Nephron progenitor cell (in vitro differentiated cells): ENCODE results near the gene MMP25.
"Not testable (repeated sequence)": the region's sequence is repeated elsewhere in the genome, so short reads cannot be mapped to it uniquely, and the experiment has no call there.

Experiments used
- DNase-seq: peaks from one replicate; pipeline ENCODE4 v3.0.0; 2021
- H3K27ac Mint-ChIP-seq: 2 replicates; pipeline ENCODE4 v1.8.0; 2021; ENCODE audit warnings: mild to moderate bottlenecking, moderate library complexity, mixed read lengths
- H3K27me3 Mint-ChIP-seq: 2 replicates; pipeline ENCODE4 v1.8.0; 2021; ENCODE audit warnings: mild to moderate bottlenecking, low read depth, mixed read lengths; ENCODE audit not compliant: poor library complexity
- H3K36me3 Mint-ChIP-seq: 2 replicates; pipeline ENCODE4 v1.8.0; 2021; ENCODE audit warnings: low read depth, mixed read lengths
- H3K4me1 Mint-ChIP-seq: 2 replicates; pipeline ENCODE4 v1.8.0; 2021; ENCODE audit warnings: mixed read lengths
- H3K4me3 Mint-ChIP-seq: 2 replicates; pipeline ENCODE4 v1.8.0; 2021; ENCODE audit warnings: mild to moderate bottlenecking, moderate library complexity, mixed read lengths
- H3K9me3 Mint-ChIP-seq: 2 replicates; pipeline ENCODE4 v1.8.0; 2021; ENCODE audit warnings: mild to moderate bottlenecking, moderate library complexity, mixed read lengths
- TF ChIP-seq, protein P1 (sequence below): fragments of 200-600 bp; sonication (generic); IDR thresholded peaks from 2 replicates; pipeline ENCODE4 v1.5.0; 2021; ENCODE audit warnings: antibody characterized with exemption

MMP25 gene

DNA sequence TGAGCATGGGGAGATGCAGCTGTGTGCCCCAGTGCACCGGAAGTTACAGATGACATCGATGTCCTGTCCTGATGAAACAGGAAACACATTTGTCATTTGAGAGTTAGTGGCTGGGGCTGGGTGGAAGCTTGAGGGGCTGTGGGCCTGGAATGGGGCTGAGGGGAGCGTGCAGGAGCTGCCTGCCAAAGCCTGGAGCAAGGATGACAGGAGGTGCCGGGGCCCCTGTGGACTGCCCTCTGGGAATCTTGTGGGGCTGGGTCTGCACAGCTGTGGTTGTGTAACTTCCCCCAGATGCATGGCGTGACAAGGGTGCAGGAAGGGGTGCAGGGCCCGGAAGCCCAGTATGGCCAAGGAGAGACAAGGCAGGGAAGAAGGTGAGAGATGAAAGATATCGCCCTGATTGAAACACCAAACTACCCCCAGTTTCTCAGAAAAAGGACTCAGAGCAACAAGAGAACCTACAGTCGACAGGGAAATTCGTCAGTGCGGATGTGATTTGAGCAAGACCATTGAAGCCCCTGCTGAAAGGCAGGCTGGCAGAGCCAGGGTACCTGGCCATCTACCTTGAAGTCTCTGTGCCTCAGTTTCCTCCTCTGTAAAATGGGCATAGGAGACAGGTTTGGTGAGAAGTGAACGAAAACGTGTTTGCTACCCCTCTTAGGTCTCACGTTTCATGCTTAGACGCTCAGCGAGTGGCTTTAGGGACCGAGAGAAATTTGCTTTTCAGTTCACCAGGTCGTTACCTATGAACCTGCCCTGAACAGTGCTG is 8.8 kb downstream of the MMP25 start:
- Mint-ChIP-seq H3K36me3 (no peaks in the 10 kb centered on the region), H3K27ac (no peak overlapping the region), H3K4me3 (no peak overlapping the region)

DNA sequence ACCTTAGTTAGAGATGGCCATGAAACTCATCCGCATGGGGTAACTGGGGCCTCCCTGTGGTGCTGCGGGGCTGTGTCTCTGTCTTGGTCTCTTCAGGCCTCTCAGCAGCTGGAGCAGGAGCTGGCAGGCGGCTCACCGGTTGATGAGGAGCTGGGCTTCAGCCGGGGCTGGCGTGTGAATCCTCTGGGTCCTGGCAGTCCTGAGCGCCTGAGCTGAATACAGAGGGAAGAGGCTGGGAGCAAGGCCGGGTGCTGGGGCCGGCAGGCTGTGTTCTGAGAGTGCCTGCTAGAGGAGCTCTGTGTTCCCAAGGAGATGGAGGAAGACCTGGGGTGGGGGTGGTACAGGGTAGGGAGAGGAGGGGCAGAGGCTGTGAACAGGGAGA is 9.4 kb downstream of the MMP25 start:
- Mint-ChIP-seq H3K4me1 (peaks cover 41% of the 10 kb centered on the region), H3K27me3 (peaks cover 56% of the 10 kb centered on the region)
- H3K27ac Mint-ChIP-seq, DNase-seq, H3K4me3 Mint-ChIP-seq, H3K36me3 Mint-ChIP-seq, H3K9me3 Mint-ChIP-seq: not testable (repeated sequence)

More for the DNA sequence above, 8.8 kb downstream of the MMP25 start:
- TF ChIP-seq, protein P1, sequence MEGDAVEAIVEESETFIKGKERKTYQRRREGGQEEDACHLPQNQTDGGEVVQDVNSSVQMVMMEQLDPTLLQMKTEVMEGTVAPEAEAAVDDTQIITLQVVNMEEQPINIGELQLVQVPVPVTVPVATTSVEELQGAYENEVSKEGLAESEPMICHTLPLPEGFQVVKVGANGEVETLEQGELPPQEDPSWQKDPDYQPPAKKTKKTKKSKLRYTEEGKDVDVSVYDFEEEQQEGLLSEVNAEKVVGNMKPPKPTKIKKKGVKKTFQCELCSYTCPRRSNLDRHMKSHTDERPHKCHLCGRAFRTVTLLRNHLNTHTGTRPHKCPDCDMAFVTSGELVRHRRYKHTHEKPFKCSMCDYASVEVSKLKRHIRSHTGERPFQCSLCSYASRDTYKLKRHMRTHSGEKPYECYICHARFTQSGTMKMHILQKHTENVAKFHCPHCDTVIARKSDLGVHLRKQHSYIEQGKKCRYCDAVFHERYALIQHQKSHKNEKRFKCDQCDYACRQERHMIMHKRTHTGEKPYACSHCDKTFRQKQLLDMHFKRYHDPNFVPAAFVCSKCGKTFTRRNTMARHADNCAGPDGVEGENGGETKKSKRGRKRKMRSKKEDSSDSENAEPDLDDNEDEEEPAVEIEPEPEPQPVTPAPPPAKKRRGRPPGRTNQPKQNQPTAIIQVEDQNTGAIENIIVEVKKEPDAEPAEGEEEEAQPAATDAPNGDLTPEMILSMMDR = no peak
- Mint-ChIP-seq H3K4me1 (peaks cover 40% of the 10 kb centered on the region), H3K27me3 (peaks cover 56% of the 10 kb centered on the region), H3K9me3 (no peaks in the 10 kb centered on the region)
- DNase-seq = no peak

DNA sequence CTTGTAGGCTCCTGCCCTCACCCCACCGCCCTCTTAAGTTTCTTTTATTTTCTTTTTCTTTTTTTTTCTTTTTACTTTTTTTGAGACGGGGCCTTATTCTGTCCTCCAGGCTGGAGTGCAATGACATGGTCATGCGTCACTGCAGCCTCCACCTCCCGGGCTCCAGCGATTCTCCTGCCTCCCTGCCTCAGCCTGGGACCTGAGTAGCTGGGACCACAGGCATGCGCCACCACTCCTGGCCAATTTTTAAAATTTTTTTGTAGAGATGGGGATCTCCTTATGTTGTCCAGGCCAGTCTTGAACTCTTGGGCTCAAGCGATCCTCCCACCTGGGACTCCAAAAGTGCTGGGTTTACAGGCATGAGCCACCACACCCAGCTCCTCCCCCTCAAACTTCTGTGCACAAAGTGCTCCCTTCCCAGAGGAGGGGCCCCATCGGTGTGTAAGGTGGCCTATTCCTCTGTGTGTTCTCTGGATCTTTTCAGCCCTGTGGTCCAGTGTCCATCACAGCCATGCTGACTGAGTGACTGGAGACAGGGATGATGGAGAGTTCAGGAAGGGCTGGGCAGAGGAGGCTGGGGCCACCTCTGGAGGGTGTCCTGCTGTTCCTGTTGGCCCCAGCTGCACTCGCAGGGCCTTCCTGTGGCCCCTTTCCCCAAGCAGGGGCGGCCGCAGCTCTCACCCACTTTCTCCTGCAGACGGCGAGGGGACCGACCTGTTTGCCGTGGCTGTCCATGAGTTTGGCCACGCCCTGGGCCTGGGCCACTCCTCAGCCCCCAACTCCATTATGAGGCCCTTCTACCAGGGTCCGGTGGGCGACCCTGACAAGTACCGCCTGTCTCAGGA is 10.2 kb downstream of the MMP25 start:
- TF ChIP-seq, protein P1 = no peak
- Mint-ChIP-seq H3K27me3 (peaks cover 54% of the 10 kb centered on the region), H3K36me3 (no peaks in the 10 kb centered on the region), H3K4me1 (peaks cover 36% of the 10 kb centered on the region), H3K9me3 (no peaks in the 10 kb centered on the region), H3K27ac (no peak overlapping the region), H3K4me3 (no peak overlapping the region)
- DNase-seq = no peak

GRCh38 chr16:3057181-3058138 is 11.1 kb downstream of the MMP25 start:
- DNase-seq = no peak
- peak overlapping the region; percentile 15 for H3K4me3 Mint-ChIP-seq
- peaks cover 36% of the 10 kb centered on the region for H3K4me1 Mint-ChIP-seq
- peaks cover 54% of the 10 kb centered on the region for H3K27me3 Mint-ChIP-seq
- no peaks in the 10 kb centered on the region for H3K9me3 Mint-ChIP-seq
- no peaks in the 10 kb centered on the region for H3K36me3 Mint-ChIP-seq
- no peak overlapping the region for H3K27ac Mint-ChIP-seq
- TF ChIP-seq, protein P1 = no peak

DNA sequence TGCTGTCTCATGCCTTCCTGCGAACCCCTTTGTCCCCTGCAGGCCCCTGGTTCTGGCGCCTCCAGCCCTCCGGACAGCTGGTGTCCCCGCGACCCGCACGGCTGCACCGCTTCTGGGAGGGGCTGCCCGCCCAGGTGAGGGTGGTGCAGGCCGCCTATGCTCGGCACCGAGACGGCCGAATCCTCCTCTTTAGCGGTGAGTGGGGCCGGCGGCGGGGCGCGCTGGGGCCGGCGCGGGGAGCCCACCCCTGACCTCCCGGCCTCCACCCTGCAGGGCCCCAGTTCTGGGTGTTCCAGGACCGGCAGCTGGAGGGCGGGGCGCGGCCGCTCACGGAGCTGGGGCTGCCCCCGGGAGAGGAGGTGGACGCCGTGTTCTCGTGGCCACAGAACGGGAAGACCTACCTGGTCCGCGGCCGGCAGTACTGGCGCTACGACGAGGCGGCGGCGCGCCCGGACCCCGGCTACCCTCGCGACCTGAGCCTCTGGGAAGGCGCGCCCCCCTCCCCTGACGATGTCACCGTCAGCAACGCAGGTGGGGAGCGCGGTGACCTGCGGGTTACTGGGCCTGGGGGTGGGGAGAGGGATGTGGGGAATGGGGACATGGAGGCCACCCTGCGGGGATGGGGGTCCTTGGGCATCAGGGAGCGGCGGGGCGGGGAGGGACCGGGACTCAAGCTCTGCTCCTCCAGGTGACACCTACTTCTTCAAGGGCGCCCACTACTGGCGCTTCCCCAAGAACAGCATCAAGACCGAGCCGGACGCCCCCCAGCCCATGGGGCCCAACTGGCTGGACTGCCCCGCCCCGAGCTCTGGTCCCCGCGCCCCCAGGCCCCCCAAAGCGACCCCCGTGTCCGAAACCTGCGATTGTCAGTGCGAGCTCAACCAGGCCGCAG is 12.0 kb downstream of the MMP25 start:
- Mint-ChIP-seq H3K4me1 (peaks cover 36% of the 10 kb centered on the region), H3K36me3 (no peaks in the 10 kb centered on the region), H3K4me3 (peak overlapping the region; percentile 87), H3K9me3 (no peaks in the 10 kb centered on the region), H3K27ac (no peak overlapping the region), H3K27me3 (peaks cover 54% of the 10 kb centered on the region)
- DNase-seq = peak; percentile 58
- TF ChIP-seq, protein P1 = no peak
